DND-41 (cell line): ENCODE measurements around the gene PTPN7.

Source experiments
- CTCF ChIP-seq: IDR thresholded peaks from 2 replicates; pipeline ENCODE4 v1.5.1; 2012; ENCODE audit warnings: borderline replicate concordance, low read length, moderate library complexity, mild to moderate bottlenecking; ENCODE audit not compliant: poor library complexity, severe bottlenecking; ENCODE audit errors: extremely low read depth
- EZH2 ChIP-seq: IDR thresholded peaks from 3 replicates; pipeline ENCODE4 v1.6.1; 2012; ENCODE audit warnings: borderline replicate concordance, low read depth, mild to moderate bottlenecking, moderate library complexity, low read length, inconsistent platforms; ENCODE audit not compliant: severe bottlenecking

GRCh38 chr1:202204065-202204464, 43.7 kb upstream of the PTPN7 start:
- TF ChIP-seq CTCF (no peak), EZH2 (no peak)
